IPS DF 6.9 (cell line): ENCODE measurements around the gene UHMK1.
A peak's percentile ranks its signal among the peaks of the same experiment; 100 is the strongest.

Source experiments
- DNase-seq: peaks from one replicate; pipeline ENCODE4 v3.0.0-alpha.2; 2013; ENCODE audit warnings: low read depth, low spot score
- H3K27ac ChIP-seq: one replicate; pipeline ENCODE4 v1.5.1; 2013; ENCODE audit warnings: low read length, control low read depth
- H3K27me3 ChIP-seq: 2 replicates; pipeline ENCODE4 v1.6.1; 2013; ENCODE audit warnings: mild to moderate bottlenecking, low read length; ENCODE audit not compliant: control insufficient read depth, insufficient read depth
- H3K36me3 ChIP-seq: 2 replicates; pipeline ENCODE4 v1.6.1; 2013; ENCODE audit warnings: low read length; ENCODE audit not compliant: control insufficient read depth, insufficient read depth
- H3K4me1 ChIP-seq: 2 replicates; pipeline ENCODE4 v1.6.1; 2013; ENCODE audit warnings: low read length; ENCODE audit not compliant: control insufficient read depth, insufficient read depth
- H3K4me3 ChIP-seq: 2 replicates; pipeline ENCODE4 v1.5.1; 2013; ENCODE audit warnings: mild to moderate bottlenecking, low read length
- H3K9me3 ChIP-seq: 2 replicates; pipeline ENCODE4 v1.6.1; 2013; ENCODE audit warnings: low read length, inconsistent platforms; ENCODE audit not compliant: control insufficient read depth, insufficient read depth
- WGBS: extraction: QIAGEN DNeasy Blood & Tissue Kit; methylation state at CpG from one replicate; pipeline ENCODE4 v1.1.7; 2013; ENCODE audit warnings: mixed read lengths, missing lambda C conversion rate; ENCODE audit not compliant: insufficient read length, insufficient coverage; 5-methylcytosine and 5-hydroxymethylcytosine counted together

The UHMK1 gene

GRCh38 chr1:162549001-162549400 is 51.4 kb downstream of the UHMK1 start:
- no peaks in the 10 kb centered on the region for H3K4me1 ChIP-seq
- H3K27ac ChIP-seq: no peak overlapping the region
- H3K36me3 ChIP-seq: no peaks in the 10 kb centered on the region
- H3K27me3 ChIP-seq: no peaks in the 10 kb centered on the region
- no CpG with 5 or more reads among the region's 2 CpGs for WGBS
- no peak for DNase-seq
- H3K4me3 ChIP-seq: no peak overlapping the region
- no peaks in the 10 kb centered on the region for H3K9me3 ChIP-seq

- no CpG with 5 or more reads among the region's 1 CpG for WGBS
- Histone ChIP-seq H3K27me3 (no peaks in the 10 kb centered on the region), H3K4me3 (no peak overlapping the region), H3K9me3 (no peaks in the 10 kb centered on the region), H3K4me1 (no peaks in the 10 kb centered on the region), H3K36me3 (no peaks in the 10 kb centered on the region), H3K27ac (no peak overlapping the region)
- no peak for DNase-seq
Measured at GRCh38 chr1:162550925-162551324, 53.3 kb downstream of the UHMK1 start.

- Histone ChIP-seq H3K27ac (no peak overlapping the region), H3K27me3 (no peaks in the 10 kb centered on the region), H3K4me3 (no peak overlapping the region), H3K4me1 (no peaks in the 10 kb centered on the region), H3K9me3 (no peaks in the 10 kb centered on the region), H3K36me3 (no peaks in the 10 kb centered on the region)
- no CpG with 5 or more reads among the region's 7 CpGs for WGBS
- DNase-seq: no peak
Measured at GRCh38 chr1:162551969-162552683, 54.5 kb downstream of the UHMK1 start.

GRCh38 chr1:162552684-162553252 is 55.1 kb downstream of the UHMK1 start:
- no CpG with 5 or more reads among the region's 8 CpGs for WGBS
- Histone ChIP-seq H3K4me1 (no peaks in the 10 kb centered on the region), H3K27ac (no peak overlapping the region), H3K4me3 (no peak overlapping the region), H3K27me3 (no peaks in the 10 kb centered on the region), H3K9me3 (no peaks in the 10 kb centered on the region), H3K36me3 (no peaks in the 10 kb centered on the region)
- no peak for DNase-seq

GRCh38 chr1:162554258-162554657 is 56.6 kb downstream of the UHMK1 start:
- DNase-seq: no peak
- WGBS: no CpG with 5 or more reads among the region's 1 CpG
- H3K9me3 ChIP-seq: no peaks in the 10 kb centered on the region

GRCh38 chr1:162557536-162557935 is 59.9 kb downstream of the UHMK1 start:
- H3K27ac ChIP-seq: no peak overlapping the region
- no peaks in the 10 kb centered on the region; the same call in 1 of the 2 replicates for H3K27me3 ChIP-seq
- no peak for DNase-seq
- no CpG with 5 or more reads among the region's 3 CpGs for WGBS
- H3K9me3 ChIP-seq: no peaks in the 10 kb centered on the region
- no peaks in the 10 kb centered on the region for H3K36me3 ChIP-seq
- no peak overlapping the region for H3K4me3 ChIP-seq
- H3K4me1 ChIP-seq: peaks cover 2% of the 10 kb centered on the region; the same call in 1 of the 2 replicates

More at GRCh38 chr1:162554258-162554657, 56.6 kb downstream of the UHMK1 start:
- Histone ChIP-seq H3K4me3 (no peak overlapping the region), H3K36me3 (no peaks in the 10 kb centered on the region), H3K27me3 (no peaks in the 10 kb centered on the region), H3K27ac (no peak overlapping the region), H3K4me1 (no peaks in the 10 kb centered on the region)

- no peaks in the 10 kb centered on the region for H3K36me3 ChIP-seq
- H3K27me3 ChIP-seq: no peaks in the 10 kb centered on the region; the same call in 1 of the 2 replicates
- WGBS: no CpG with 5 or more reads among the region's 9 CpGs
- no peak overlapping the region for H3K27ac ChIP-seq
- H3K4me3 ChIP-seq: peak overlapping the region; percentile 46; the same call in 1 of the 2 replicates
- no peaks in the 10 kb centered on the region for H3K9me3 ChIP-seq
- peaks cover 2% of the 10 kb centered on the region; the same call in 1 of the 2 replicates for H3K4me1 ChIP-seq
- DNase-seq: no peak
Measured at GRCh38 chr1:162560303-162561036, 62.9 kb downstream of the UHMK1 start.

- peaks cover 2% of the 10 kb centered on the region; the same call in 1 of the 2 replicates for H3K4me1 ChIP-seq
- WGBS: no CpG with 5 or more reads among the region's 53 CpGs
- H3K27ac ChIP-seq: no peak overlapping the region
- H3K4me3 ChIP-seq: peak overlapping the region; percentile 85; the same call in 1 of the 2 replicates
- peak; percentile 78 for DNase-seq
- H3K27me3 ChIP-seq: no peaks in the 10 kb centered on the region; the same call in 1 of the 2 replicates
- H3K9me3 ChIP-seq: no peaks in the 10 kb centered on the region
- no peaks in the 10 kb centered on the region for H3K36me3 ChIP-seq
Measured at GRCh38 chr1:162561037-162561615, 63.5 kb downstream of the UHMK1 start.

GRCh38 chr1:162561616-162562469 is 64.2 kb downstream of the UHMK1 start, which contains the start of gene UAP1:
UAP1 (plus strand) TSS chr1:162561722; CDS start chr1:162566069, 4,347 bp downstream.
- no peaks in the 10 kb centered on the region for H3K9me3 ChIP-seq
- WGBS: no CpG with 5 or more reads among the region's 69 CpGs
- no peaks in the 10 kb centered on the region; the same call in 1 of the 2 replicates for H3K27me3 ChIP-seq
- peaks cover 2% of the 10 kb centered on the region; the same call in 1 of the 2 replicates for H3K4me1 ChIP-seq
- H3K36me3 ChIP-seq: no peaks in the 10 kb centered on the region
- H3K4me3 ChIP-seq: peak within 1 kb of the TSS; percentile 85; the same call in 1 of the 2 replicates
- H3K27ac ChIP-seq: no peak within 1 kb of the TSS
- no peak for DNase-seq
